ENCODE data around the gene ANGPT4. TPM values are rescaled to one million over a fixed set of nuclear protein-coding genes. Genes with fewer than 3 reads are reported as not detected.
"Not testable (repeated sequence)": the region's sequence is repeated elsewhere in the genome, so short reads cannot be mapped to it uniquely, and the experiment has no call there.

ANGPT4 gene
- total RNA-seq, 2 donors from 2014 or later = 0.05 TPM; not detected in 1

GRCh38 chr20:906001-906520, 10.1 kb downstream of the ANGPT4 start:
- no peaks in the 10 kb centered on the region for H3K4me1 ChIP-seq
- no peak for TF ChIP-seq CTCF (IDR thresholded peaks at IDR 0.05)
- no peaks in the 10 kb centered on the region for H3K36me3 ChIP-seq
- intact Hi-C loops (cut with DNase I) = no loop called here
- H3K9ac ChIP-seq (ENCODE audit: low read depth in 2 of 2, low read length in 2 of 2) = no peak overlapping the region
- no peak overlapping the region for H3K4me3 ChIP-seq
- no peaks in the 10 kb centered on the region for H3K27me3 ChIP-seq
- DNase-seq = no peak
- no peaks in the 10 kb centered on the region for H3K9me3 ChIP-seq
- no peak overlapping the region for H3K27ac ChIP-seq

- TF ChIP-seq CTCF (IDR thresholded peaks at IDR 0.05) = no peak
- no peak for DNase-seq
- H3K4me3 ChIP-seq = no peak overlapping the region
- H3K9ac ChIP-seq (ENCODE audit: low read depth in 2 of 2, low read length in 2 of 2) = no peak overlapping the region
- H3K27me3 ChIP-seq = no peaks in the 10 kb centered on the region
- H3K4me1 ChIP-seq = no peaks in the 10 kb centered on the region
- intact Hi-C loops (cut with DNase I) = no loop called here
- no peaks in the 10 kb centered on the region for H3K36me3 ChIP-seq
- no peak overlapping the region for H3K27ac ChIP-seq
- no peaks in the 10 kb centered on the region for H3K9me3 ChIP-seq
These were observed 10.7 kb downstream of the ANGPT4 start for GRCh38 chr20:905396-905961.

- Histone ChIP-seq H3K36me3 (no peaks in the 10 kb centered on the region), H3K4me1 (no peaks in the 10 kb centered on the region), H3K9ac (ENCODE audit: low read depth in 2 of 2, low read length in 2 of 2) (no peak overlapping the region), H3K4me3 (no peak overlapping the region), H3K9me3 (no peaks in the 10 kb centered on the region), H3K27me3 (no peaks in the 10 kb centered on the region), H3K27ac (no peak overlapping the region)
- TF ChIP-seq CTCF (IDR thresholded peaks at IDR 0.05) = no peak
- DNase-seq = no peak
- intact Hi-C loops (cut with DNase I) = no loop called here
These were observed 12.0 kb downstream of the ANGPT4 start for GRCh38 chr20:904039-904545.

DNA sequence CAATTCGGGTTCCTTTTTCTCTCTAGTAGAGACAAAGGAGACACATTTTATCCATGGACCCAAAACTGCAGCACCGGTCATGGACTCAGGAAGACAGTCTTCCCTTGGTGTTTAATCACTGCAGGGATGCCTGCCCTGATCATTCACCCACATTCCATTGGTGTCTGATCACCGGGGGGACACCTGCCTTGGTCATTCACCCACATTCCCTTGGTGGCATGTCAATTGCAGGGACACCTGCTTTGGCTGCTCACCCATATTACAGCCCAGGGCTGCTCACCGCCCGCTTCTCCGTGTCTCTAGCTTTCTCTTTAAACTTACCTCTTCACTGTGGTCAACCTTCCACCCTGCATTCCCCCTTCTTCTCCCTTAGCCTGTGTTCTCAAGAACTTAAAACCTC, 18.7 kb downstream of the ANGPT4 start:
- intact Hi-C loops (cut with DNase I); H3K4me3 ChIP-seq; H3K9ac ChIP-seq (ENCODE audit: low read depth in 2 of 2, low read length in 2 of 2); H3K27me3 ChIP-seq; H3K36me3 ChIP-seq; H3K27ac ChIP-seq; H3K9me3 ChIP-seq; H3K4me1 ChIP-seq; DNase-seq: not testable (repeated sequence)

DNA sequence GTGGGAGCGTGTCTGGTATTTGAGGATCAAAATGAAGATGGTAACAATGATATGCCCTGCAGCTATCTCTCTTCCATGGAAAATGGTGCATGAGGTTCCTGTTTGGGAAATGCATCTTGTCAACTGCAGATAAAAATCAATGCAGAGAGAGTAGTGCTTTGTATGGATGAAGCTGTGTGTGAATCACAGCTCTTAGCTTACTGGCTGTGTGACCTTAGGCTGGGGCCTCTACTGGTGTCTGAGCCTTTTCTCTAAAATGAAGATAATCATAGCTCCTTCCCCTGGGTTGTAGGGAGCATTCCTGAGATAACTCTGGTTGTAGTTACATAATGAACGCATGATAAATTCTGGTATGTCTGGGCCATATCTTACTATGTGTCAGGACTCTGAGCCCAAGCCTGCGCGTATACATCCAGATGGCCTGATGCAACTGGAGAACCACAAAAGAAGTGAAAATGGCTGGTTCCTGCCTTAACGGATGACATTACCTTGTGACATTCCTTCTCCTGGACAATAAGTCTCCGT, 19.6 kb downstream of the ANGPT4 start:
- H3K27me3 ChIP-seq = no peaks in the 10 kb centered on the region
- H3K4me3 ChIP-seq = no peak overlapping the region
- no peak for TF ChIP-seq CTCF (IDR thresholded peaks at IDR 0.05)
- no peaks in the 10 kb centered on the region for H3K36me3 ChIP-seq
- no peak overlapping the region for H3K27ac ChIP-seq
- intact Hi-C loops (cut with DNase I) = no loop called here
- H3K4me1 ChIP-seq = no peaks in the 10 kb centered on the region
- H3K9me3 ChIP-seq = no peaks in the 10 kb centered on the region
- no peak overlapping the region for H3K9ac ChIP-seq (ENCODE audit: low read depth in 2 of 2, low read length in 2 of 2)
- DNase-seq = no peak

DNA sequence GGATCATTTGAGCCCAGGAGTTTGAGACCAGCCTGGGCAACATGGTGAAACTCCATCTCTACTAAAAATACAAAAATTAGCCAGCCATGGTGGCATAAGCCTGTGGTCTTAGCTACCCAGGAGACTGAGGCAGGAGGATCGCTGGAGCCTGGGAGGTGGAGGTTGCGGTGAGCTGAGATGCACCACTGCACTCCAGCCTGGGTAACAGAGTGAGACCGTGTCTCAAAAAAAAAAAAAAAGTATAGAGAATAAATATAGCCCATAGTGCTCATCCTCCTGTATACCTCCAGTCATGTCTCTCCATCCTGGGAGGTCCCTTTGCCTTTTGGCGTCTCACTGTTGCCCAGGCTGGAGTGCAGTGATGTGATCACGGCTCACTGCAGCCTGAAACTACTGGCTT, 23.8 kb downstream of the ANGPT4 start:
- H3K9ac ChIP-seq (ENCODE audit: low read depth in 2 of 2, low read length in 2 of 2); H3K27me3 ChIP-seq; intact Hi-C loops (cut with DNase I); DNase-seq; H3K4me3 ChIP-seq; H3K4me1 ChIP-seq; H3K36me3 ChIP-seq; H3K27ac ChIP-seq; H3K9me3 ChIP-seq: not testable (repeated sequence)

Data from colonic mucosa (tissue), 4 donors.